ENCODE results near the gene RALY.
"Not testable (repeated sequence)": the region's sequence is repeated elsewhere in the genome, so short reads cannot be mapped to it uniquely, and the experiment has no call there.

Gene RALY

GRCh38 chr20:34022151-34022838 lies 28.6 kb downstream of the RALY start:
- peak; percentile 43 for TF ChIP-seq CTCF (IDR thresholded peaks at IDR 0.05; ENCODE audit: low read depth, low read length)
- DNase-seq (ENCODE audit: low read depth in 2 of 2) = peak; percentile 21 to 32
- no peak overlapping the region for H3K4me3 ChIP-seq (replicated peaks in 1 of 2; ENCODE audit: low read depth in 2 of 2, low read length in 2 of 2)

- DNase-seq (ENCODE audit: low read depth in 2 of 2) = no peak
- no peak overlapping the region for H3K4me3 ChIP-seq (replicated peaks in 1 of 2; ENCODE audit: low read depth in 2 of 2, low read length in 2 of 2)
- TF ChIP-seq CTCF (IDR thresholded peaks at IDR 0.05; ENCODE audit: low read depth, low read length) = no peak
These were observed 29.1 kb downstream of the RALY start for GRCh38 chr20:34022839-34023234.

GRCh38 chr20:34023937-34024722 lies 30.4 kb downstream of the RALY start:
- TF ChIP-seq CTCF (IDR thresholded peaks at IDR 0.05; ENCODE audit: low read depth, low read length) = no peak
- no peak for DNase-seq (ENCODE audit: low read depth in 2 of 2)
- H3K4me3 ChIP-seq (replicated peaks in 1 of 2; ENCODE audit: low read depth in 2 of 2, low read length in 2 of 2) = no peak overlapping the region

GRCh38 chr20:34024723-34025351 lies 31.1 kb downstream of the RALY start:
- no peak for TF ChIP-seq CTCF (IDR thresholded peaks at IDR 0.05; ENCODE audit: low read depth, low read length)
- DNase-seq (ENCODE audit: low read depth in 2 of 2) = no peak
- H3K4me3 ChIP-seq (replicated peaks in 1 of 2; ENCODE audit: low read depth in 2 of 2, low read length in 2 of 2) = no peak overlapping the region

GRCh38 chr20:34028013-34028412 lies 34.3 kb downstream of the RALY start:
- DNase-seq (ENCODE audit: low read depth in 2 of 2); H3K4me3 ChIP-seq (replicated peaks in 1 of 2; ENCODE audit: low read depth in 2 of 2, low read length in 2 of 2): not testable (repeated sequence)

- no peak overlapping the region for H3K4me3 ChIP-seq (replicated peaks in 1 of 2; ENCODE audit: low read depth in 2 of 2, low read length in 2 of 2)
These were observed 35.7 kb downstream of the RALY start for GRCh38 chr20:34029415-34029814.

More at GRCh38 chr20:34029415-34029814, 35.7 kb downstream of the RALY start:
- DNase-seq (ENCODE audit: low read depth in 2 of 2) = no peak
- no peak for TF ChIP-seq CTCF (IDR thresholded peaks at IDR 0.05; ENCODE audit: low read depth, low read length)

Measured in cardiac fibroblast (primary cell).